WTC11 (cell line): ENCODE results near the gene CORO2B. TPM values are rescaled to one million over a fixed set of nuclear protein-coding genes. Genes with fewer than 3 reads are reported as not detected.

Source experiments
- ATAC-seq: fragments of 200-7000 bp; cut with Tn5 transposase; 2 replicates; pipeline ENCODE4 v1.10.0; 2021; ENCODE audit warnings: mild to moderate bottlenecking, moderate library complexity
- CTCF ChIA-PET: fragments of 300-600 bp; sonication (Branson Sonifier 250); formaldehyde crosslinking; loops from one replicate; lab custom pipeline; 2021; ENCODE audit warnings: antibody characterized with exemption; lab: Charles Lee
- POLR2A ChIA-PET: fragments of 350-600 bp; sonication (Branson Sonifier 250); formaldehyde crosslinking; loops from one replicate; lab custom pipeline; 2021; ENCODE audit warnings: antibody characterized with exemption; lab: Charles Lee
- DNase-seq: peaks from one replicate; pipeline ENCODE4 v3.0.0; 2021; ENCODE audit warnings: low spot score
- H3K27ac Mint-ChIP-seq: 2 replicates; pipeline ENCODE4 v1.8.0; 2021; ENCODE audit warnings: mixed read lengths
- H3K27me3 Mint-ChIP-seq: 2 replicates; pipeline ENCODE4 v1.8.0; 2021; ENCODE audit warnings: low read depth, mild to moderate bottlenecking, moderate library complexity, mixed read lengths
- H3K36me3 Mint-ChIP-seq: 2 replicates; pipeline ENCODE4 v1.8.0; 2021; ENCODE audit warnings: mixed read lengths
- H3K4me1 Mint-ChIP-seq: 2 replicates; pipeline ENCODE4 v1.8.0; 2022; ENCODE audit warnings: mixed read lengths
- H3K4me3 Mint-ChIP-seq: 2 replicates; pipeline ENCODE4 v1.8.0; 2021; ENCODE audit warnings: mild to moderate bottlenecking, moderate library complexity, mixed read lengths
- H3K9me3 Mint-ChIP-seq: 2 replicates; pipeline ENCODE4 v1.8.0; 2021; ENCODE audit warnings: mixed read lengths
- ATF1 ChIP-seq: sonication (generic); formaldehyde crosslinking; IDR thresholded peaks from 2 replicates; pipeline ENCODE4 v1.8.1; 2023; ENCODE audit warnings: mild to moderate bottlenecking, moderate library complexity, missing genetic modification reagents
- IRF2 ChIP-seq: sonication (generic); formaldehyde crosslinking; IDR thresholded peaks from 2 replicates; pipeline ENCODE4 v1.8.0; 2022; ENCODE audit warnings: low read depth, missing genetic modification reagents, borderline replicate concordance
- JAZF1 ChIP-seq: fragments of 250-450 bp; sonication (Bioruptor Pico); IDR thresholded peaks from 2 replicates; pipeline ENCODE4 v1.9.0; 2021; ENCODE audit warnings: moderate library complexity, mild to moderate bottlenecking, inconsistent platforms
- JUN ChIP-seq: sonication (generic); formaldehyde crosslinking; IDR thresholded peaks from 2 replicates; pipeline ENCODE4 v1.8.0; 2023; ENCODE audit warnings: mild to moderate bottlenecking, missing genetic modification reagents
- MLX ChIP-seq: sonication (generic); formaldehyde crosslinking; IDR thresholded peaks from 2 replicates; pipeline ENCODE4 v1.8.1; 2023; ENCODE audit warnings: mild to moderate bottlenecking, missing genetic modification reagents, moderate library complexity
- MYBL2 ChIP-seq: sonication (generic); formaldehyde crosslinking; IDR thresholded peaks from 2 replicates; pipeline ENCODE4 v1.8.1; 2023; ENCODE audit warnings: mild to moderate bottlenecking, moderate library complexity, missing genetic modification reagents
- NR1H2 ChIP-seq: sonication (generic); formaldehyde crosslinking; IDR thresholded peaks from 2 replicates; pipeline ENCODE4 v1.9.0; 2021; ENCODE audit warnings: mild to moderate bottlenecking, moderate library complexity, missing genetic modification reagents
- OVOL2 ChIP-seq: fragments of 250-450 bp; sonication (Bioruptor Pico); IDR thresholded peaks from 2 replicates; pipeline ENCODE4 v1.9.0; 2021; ENCODE audit warnings: mild to moderate bottlenecking, borderline replicate concordance
- RELA ChIP-seq: sonication (generic); formaldehyde crosslinking; IDR thresholded peaks from 2 replicates; pipeline ENCODE4 v1.8.1; 2022; ENCODE audit warnings: missing genetic modification reagents, mild to moderate bottlenecking, borderline replicate concordance
- RORB ChIP-seq: fragments of 250-450 bp; sonication (Bioruptor Pico); IDR thresholded peaks from 2 replicates; pipeline ENCODE4 v1.9.0; 2021; ENCODE audit warnings: mild to moderate bottlenecking
- SOX15 ChIP-seq: fragments of 250-450 bp; sonication (Bioruptor Pico); IDR thresholded peaks from 2 replicates; pipeline ENCODE4 v1.9.0; 2021; ENCODE audit warnings: mild to moderate bottlenecking
- TCF7 ChIP-seq: sonication (generic); formaldehyde crosslinking; IDR thresholded peaks from 2 replicates; pipeline ENCODE4 v1.8.0; 2022; ENCODE audit warnings: mild to moderate bottlenecking, low read depth, missing genetic modification reagents, moderate library complexity
- TEAD4 ChIP-seq: sonication (generic); formaldehyde crosslinking; IDR thresholded peaks from 2 replicates; pipeline ENCODE4 v1.8.0; 2022; ENCODE audit warnings: mild to moderate bottlenecking, missing genetic modification reagents
- ZNF232 ChIP-seq: sonication (generic); formaldehyde crosslinking; IDR thresholded peaks from 2 replicates; pipeline ENCODE4 v1.8.0; 2022; ENCODE audit warnings: mild to moderate bottlenecking, missing genetic modification reagents
- ZNF416 ChIP-seq: fragments of 250-450 bp; sonication (Bioruptor Pico); IDR thresholded peaks from 2 replicates; pipeline ENCODE4 v1.9.0; 2021; ENCODE audit warnings: mild to moderate bottlenecking, inconsistent platforms
- ZNF423 ChIP-seq: fragments of 250-450 bp; sonication (Bioruptor Pico); IDR thresholded peaks from 2 replicates; pipeline ENCODE4 v2.1.2; 2022; ENCODE audit warnings: mild to moderate bottlenecking, moderate library complexity
- ZNF425 ChIP-seq: fragments of 250-450 bp; sonication (Bioruptor Pico); conservative IDR thresholded peaks from 2 replicates; pipeline ENCODE4 v1.9.0; 2021; ENCODE audit warnings: mild to moderate bottlenecking
- total RNA-seq: library from RNA; stranded (reverse); gene quantifications from 3 replicates; pipeline ENCODE4 v1.2.3, GENCODE V29; 2021
- TF ChIP-seq, protein P1 (sequence below): sonication (generic); formaldehyde crosslinking; IDR thresholded peaks from 2 replicates; pipeline ENCODE4 v1.8.0; 2023; ENCODE audit warnings: mild to moderate bottlenecking, missing genetic modification reagents
- TF ChIP-seq, protein P2 (sequence below): sonication (generic); formaldehyde crosslinking; IDR thresholded peaks from 2 replicates; pipeline ENCODE4 v1.8.1; 2022; ENCODE audit warnings: mild to moderate bottlenecking, moderate library complexity, missing genetic modification reagents
- TF ChIP-seq, protein P3 (sequence below): sonication (generic); formaldehyde crosslinking; IDR thresholded peaks from 2 replicates; pipeline ENCODE4 v1.8.0; 2023; ENCODE audit warnings: missing genetic modification reagents
- TF ChIP-seq, protein P4 (sequence below): fragments of 250-450 bp; sonication (Bioruptor Pico); IDR thresholded peaks from 2 replicates; pipeline ENCODE4 v1.9.0; 2021; ENCODE audit warnings: mild to moderate bottlenecking
- TF ChIP-seq, protein P5 (sequence below): sonication (generic); formaldehyde crosslinking; IDR thresholded peaks from 2 replicates; pipeline ENCODE4 v1.8.0; 2022; ENCODE audit warnings: mild to moderate bottlenecking, missing genetic modification reagents

The CORO2B gene
- total RNA-seq, 1 experiment from 2014 or later = 4.9 TPM

DNA sequence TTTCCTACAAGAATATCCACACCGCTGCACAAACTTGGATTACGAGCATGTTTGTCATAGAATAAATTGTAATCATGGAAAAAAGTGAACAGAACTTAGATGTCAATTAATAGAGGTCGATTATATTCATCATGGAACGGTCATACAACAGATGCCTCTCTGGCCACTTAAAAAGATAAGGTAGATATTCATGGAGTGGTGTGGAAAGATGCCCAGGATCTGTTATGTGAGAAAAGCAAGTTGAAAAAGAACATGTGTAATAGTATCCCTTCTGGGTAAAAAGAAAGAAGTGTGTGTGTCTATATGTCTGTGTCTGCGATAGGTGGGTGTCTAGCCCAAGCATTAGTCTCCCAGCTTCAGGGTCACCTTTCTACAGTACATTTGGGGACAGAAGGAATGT is 128.6 kb downstream of the CORO2B start:
- ATAC-seq (no peak), DNase-seq (no peak)
- TF ChIP-seq TEAD4 (no peak), RORB (CRISPR knock-in tag) (no peak), ZNF232 (no peak), SOX15 (CRISPR knock-in tag) (no peak), IRF2 (no peak), OVOL2 (CRISPR knock-in tag) (no peak), RELA (CRISPR knock-in tag) (no peak), ZNF416 (no peak), NR1H2 (CRISPR knock-in tag) (no peak), MYBL2 (CRISPR knock-in tag) (no peak), JUN (CRISPR knock-in tag) (no peak)
- TF ChIP-seq, protein P1, sequence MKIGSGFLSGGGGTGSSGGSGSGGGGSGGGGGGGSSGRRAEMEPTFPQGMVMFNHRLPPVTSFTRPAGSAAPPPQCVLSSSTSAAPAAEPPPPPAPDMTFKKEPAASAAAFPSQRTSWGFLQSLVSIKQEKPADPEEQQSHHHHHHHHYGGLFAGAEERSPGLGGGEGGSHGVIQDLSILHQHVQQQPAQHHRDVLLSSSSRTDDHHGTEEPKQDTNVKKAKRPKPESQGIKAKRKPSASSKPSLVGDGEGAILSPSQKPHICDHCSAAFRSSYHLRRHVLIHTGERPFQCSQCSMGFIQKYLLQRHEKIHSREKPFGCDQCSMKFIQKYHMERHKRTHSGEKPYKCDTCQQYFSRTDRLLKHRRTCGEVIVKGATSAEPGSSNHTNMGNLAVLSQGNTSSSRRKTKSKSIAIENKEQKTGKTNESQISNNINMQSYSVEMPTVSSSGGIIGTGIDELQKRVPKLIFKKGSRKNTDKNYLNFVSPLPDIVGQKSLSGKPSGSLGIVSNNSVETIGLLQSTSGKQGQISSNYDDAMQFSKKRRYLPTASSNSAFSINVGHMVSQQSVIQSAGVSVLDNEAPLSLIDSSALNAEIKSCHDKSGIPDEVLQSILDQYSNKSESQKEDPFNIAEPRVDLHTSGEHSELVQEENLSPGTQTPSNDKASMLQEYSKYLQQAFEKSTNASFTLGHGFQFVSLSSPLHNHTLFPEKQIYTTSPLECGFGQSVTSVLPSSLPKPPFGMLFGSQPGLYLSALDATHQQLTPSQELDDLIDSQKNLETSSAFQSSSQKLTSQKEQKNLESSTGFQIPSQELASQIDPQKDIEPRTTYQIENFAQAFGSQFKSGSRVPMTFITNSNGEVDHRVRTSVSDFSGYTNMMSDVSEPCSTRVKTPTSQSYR (CRISPR knock-in tag) = no peak
- TF ChIP-seq, protein P2, sequence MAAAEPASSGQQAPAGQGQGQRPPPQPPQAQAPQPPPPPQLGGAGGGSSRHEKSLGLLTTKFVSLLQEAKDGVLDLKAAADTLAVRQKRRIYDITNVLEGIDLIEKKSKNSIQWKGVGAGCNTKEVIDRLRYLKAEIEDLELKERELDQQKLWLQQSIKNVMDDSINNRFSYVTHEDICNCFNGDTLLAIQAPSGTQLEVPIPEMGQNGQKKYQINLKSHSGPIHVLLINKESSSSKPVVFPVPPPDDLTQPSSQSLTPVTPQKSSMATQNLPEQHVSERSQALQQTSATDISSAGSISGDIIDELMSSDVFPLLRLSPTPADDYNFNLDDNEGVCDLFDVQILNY (CRISPR knock-in tag) = no peak
- Mint-ChIP-seq H3K4me3 (no peak overlapping the region), H3K4me1 (peaks cover under 1% of the 10 kb centered on the region), H3K27ac (no peak overlapping the region), H3K9me3 (no peaks in the 10 kb centered on the region), H3K27me3 (no peaks in the 10 kb centered on the region; the same call in 1 of the 2 replicates), H3K36me3 (no peaks in the 10 kb centered on the region)
- ChIA-PET POLR2A (no interaction called here), CTCF (interaction anchor here (1.0 kb wide), 1 partner anchor 157 kb away, joined by 3 read pairs; no protein-coding TSS in a partner anchor)

GRCh38 chr15:68709876-68710275 is 131.1 kb downstream of the CORO2B start:
- Mint-ChIP-seq H3K27me3 (no peaks in the 10 kb centered on the region; the same call in 1 of the 2 replicates), H3K27ac (no peak overlapping the region), H3K4me3 (no peak overlapping the region), H3K4me1 (no peaks in the 10 kb centered on the region), H3K36me3 (no peaks in the 10 kb centered on the region), H3K9me3 (no peaks in the 10 kb centered on the region)
- no peak for DNase-seq
- POLR2A ChIA-PET = no interaction called here
- CTCF ChIA-PET = interaction anchor here (1.1 to 1.8 kb wide), 3 partner anchors 36 to 166 kb away, joined by 3 to 6 read pairs (median 3); no protein-coding TSS in a partner anchor
- ATAC-seq = no peak
- TF ChIP-seq TCF7 (CRISPR knock-in tag) = no peak
- TF ChIP-seq ZNF423 (CRISPR knock-in tag) = no peak
- no peak for TF ChIP-seq MLX
- no peak for TF ChIP-seq ZNF425 (CRISPR knock-in tag)
- TF ChIP-seq, protein P2 (CRISPR knock-in tag) = no peak
- no peak for TF ChIP-seq SOX15 (CRISPR knock-in tag)
- TF ChIP-seq, protein P1 (CRISPR knock-in tag) = no peak
- TF ChIP-seq, protein P3, sequence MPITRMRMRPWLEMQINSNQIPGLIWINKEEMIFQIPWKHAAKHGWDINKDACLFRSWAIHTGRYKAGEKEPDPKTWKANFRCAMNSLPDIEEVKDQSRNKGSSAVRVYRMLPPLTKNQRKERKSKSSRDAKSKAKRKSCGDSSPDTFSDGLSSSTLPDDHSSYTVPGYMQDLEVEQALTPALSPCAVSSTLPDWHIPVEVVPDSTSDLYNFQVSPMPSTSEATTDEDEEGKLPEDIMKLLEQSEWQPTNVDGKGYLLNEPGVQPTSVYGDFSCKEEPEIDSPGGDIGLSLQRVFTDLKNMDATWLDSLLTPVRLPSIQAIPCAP (CRISPR knock-in tag) = no peak
- no peak for TF ChIP-seq ATF1 (CRISPR knock-in tag)
- TF ChIP-seq, protein P4, sequence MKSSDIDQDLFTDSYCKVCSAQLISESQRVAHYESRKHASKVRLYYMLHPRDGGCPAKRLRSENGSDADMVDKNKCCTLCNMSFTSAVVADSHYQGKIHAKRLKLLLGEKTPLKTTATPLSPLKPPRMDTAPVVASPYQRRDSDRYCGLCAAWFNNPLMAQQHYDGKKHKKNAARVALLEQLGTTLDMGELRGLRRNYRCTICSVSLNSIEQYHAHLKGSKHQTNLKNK (CRISPR knock-in tag) = no peak
- TF ChIP-seq, protein P5, sequence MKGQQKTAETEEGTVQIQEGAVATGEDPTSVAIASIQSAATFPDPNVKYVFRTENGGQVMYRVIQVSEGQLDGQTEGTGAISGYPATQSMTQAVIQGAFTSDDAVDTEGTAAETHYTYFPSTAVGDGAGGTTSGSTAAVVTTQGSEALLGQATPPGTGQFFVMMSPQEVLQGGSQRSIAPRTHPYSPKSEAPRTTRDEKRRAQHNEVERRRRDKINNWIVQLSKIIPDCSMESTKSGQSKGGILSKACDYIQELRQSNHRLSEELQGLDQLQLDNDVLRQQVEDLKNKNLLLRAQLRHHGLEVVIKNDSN (CRISPR knock-in tag) = no peak
- TF ChIP-seq JAZF1 = no peak
